ENCODE measurements around the gene NUP107. TPM values are rescaled to one million over a fixed set of nuclear protein-coding genes. Genes with fewer than 3 reads are reported as not detected.

Gene NUP107
- total RNA-seq, 1 experiment from 2014 or later: 99.0 TPM

DNA sequence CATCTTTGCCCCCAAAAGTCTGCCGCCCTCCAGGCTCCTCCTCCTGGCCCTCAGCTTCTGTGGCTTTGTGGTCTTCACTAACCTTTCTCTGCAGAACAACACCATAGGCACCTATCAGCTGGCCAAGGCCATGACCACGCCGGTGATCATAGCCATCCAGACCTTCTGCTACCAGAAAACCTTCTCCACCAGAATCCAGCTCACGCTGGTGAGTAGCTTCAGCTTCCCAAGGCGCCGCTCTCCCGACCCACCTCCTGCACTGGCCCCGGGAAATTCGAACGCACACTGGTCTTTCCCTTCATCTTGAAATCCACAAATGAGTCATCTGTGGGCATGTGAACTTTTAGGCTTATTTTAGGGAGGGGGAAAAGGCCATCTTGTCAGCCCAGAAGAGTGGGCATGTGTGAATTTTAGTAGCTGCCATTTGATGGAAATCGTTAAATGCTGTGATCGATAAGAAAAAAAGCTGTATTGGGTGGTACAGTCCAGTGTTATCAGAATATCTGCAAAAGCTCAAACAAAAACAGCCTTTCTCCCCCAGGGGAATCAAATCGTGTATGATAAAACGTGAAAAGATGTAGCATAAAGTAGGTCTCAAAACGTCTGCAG, 59.9 kb downstream of the NUP107 start:
- ChIA-PET CTCF (interaction anchor here (1.1 kb wide), 1 partner anchor 61 kb away, joined by 3 read pairs; the partner anchor contains the start of gene MDM2), RAD21 (ENCODE audit: low non-redundant PET in 1 of 2, low total read pairs in 2 of 2, uncharacterized antibody in 2 of 2, unreplicated experiment in 2 of 2) (interaction anchor here in 1 of 2 experiments (0.8 to 1.6 kb wide), 2 partner anchors 62 to 83 kb away, joined by 3 to 5 read pairs; partner anchors contain the start of gene MDM2), POLR2A (interaction anchor here (1.3 to 1.5 kb wide), 2 partner anchors 60 to 62 kb away, joined by 3 to 4 read pairs; partner anchors contain the start of gene NUP107)
- peaks cover 0 to 11% of the 10 kb centered on the region in 2 experiments; a peak in 1 of 4 replicates for H3K4me1 ChIP-seq (ENCODE audit: control insufficient read depth in 1 of 2, insufficient read depth in 2 of 2, low read length in 2 of 2)
- intact Hi-C loops (cut with micrococcal nuclease): loop anchor here (1.0 to 10.0 kb wide), 2 partner anchors 62 to 392 kb away; partner anchors contain the start of gene MDM2
- no peak for DNase-seq (ENCODE audit: low read depth, low spot score)
- H3K4me3 ChIP-seq (replicated peaks in 1 of 2; ENCODE audit: low read depth in 1 of 2, low read length in 2 of 2): peak overlapping the region; percentile 68 to 87
- H3K9ac ChIP-seq (ENCODE audit: low read length): peak overlapping the region; percentile 80
- ATAC-seq: peak; percentile 56
- H3K79me2 ChIP-seq (ENCODE audit: insufficient read depth, low read length): peaks cover 12% of the 10 kb centered on the region
- no peaks in the 10 kb centered on the region for H3K9me2 ChIP-seq (ENCODE audit: insufficient read depth)
- peak overlapping the region; percentile 65 for H3K27ac ChIP-seq (ENCODE audit: low read depth, low read length)
- no TSS peak for BruUV-seq (replicated peaks)
- no peaks in the 10 kb centered on the region for H3K9me3 ChIP-seq (ENCODE audit: control insufficient read depth in 1 of 2, insufficient read depth in 1 of 2, low read depth in 1 of 2, low read length in 2 of 2)
- peaks cover 6 to 15% of the 10 kb centered on the region in 2 experiments; a peak in 2 of 4 replicates for H3K36me3 ChIP-seq (ENCODE audit: control insufficient read depth in 1 of 2, insufficient read depth in 2 of 2, low read length in 2 of 2)
- H2AFZ ChIP-seq (ENCODE audit: low read depth, low read length, poor library complexity, severe bottlenecking): no peak overlapping the region
- no peak for TF ChIP-seq SP1 (IDR thresholded peaks at IDR 0.05; ENCODE audit: low read depth)
- TF ChIP-seq, protein P1, sequence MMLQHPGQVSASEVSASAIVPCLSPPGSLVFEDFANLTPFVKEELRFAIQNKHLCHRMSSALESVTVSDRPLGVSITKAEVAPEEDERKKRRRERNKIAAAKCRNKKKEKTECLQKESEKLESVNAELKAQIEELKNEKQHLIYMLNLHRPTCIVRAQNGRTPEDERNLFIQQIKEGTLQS (IDR thresholded peaks at IDR 0.05): no peak
- no peak for TF ChIP-seq JUND (IDR thresholded peaks at IDR 0.05)
- no peak for TF ChIP-seq CTCF (IDR thresholded peaks at IDR 0.05 in 2 of 3, conservative IDR thresholded peaks at IDR 0.05 in 1 of 3; ENCODE audit: borderline replicate concordance in 1 of 3, insufficient read depth in 1 of 3, low read depth in 2 of 3, low read length in 2 of 3)
- TF ChIP-seq ZFX (IDR thresholded peaks at IDR 0.05): no peak
- no peak for TF ChIP-seq TCF7L2 (IDR thresholded peaks at IDR 0.05; ENCODE audit: borderline replicate concordance, extremely low read depth, insufficient read depth, insufficient read length)
- TF ChIP-seq POLR2AphosphoS5 (IDR thresholded peaks at IDR 0.05; ENCODE audit: low read depth, low read length): no peak
- TF ChIP-seq RAD21 (IDR thresholded peaks at IDR 0.05; ENCODE audit: low read depth): no peak
- no peak for TF ChIP-seq SRF (IDR thresholded peaks at IDR 0.05; ENCODE audit: low read depth)
- TF ChIP-seq CEBPB (IDR thresholded peaks at IDR 0.05; ENCODE audit: low read depth): no peak
- TF ChIP-seq ELF1 (IDR thresholded peaks at IDR 0.05; ENCODE audit: borderline replicate concordance, low read depth): no peak
- no peaks in the 10 kb centered on the region for H4K20me1 ChIP-seq (ENCODE audit: insufficient read depth)
- H3K4me2 ChIP-seq (ENCODE audit: low read length): peak overlapping the region; percentile 85
- no peaks in the 10 kb centered on the region for H3K27me3 ChIP-seq (ENCODE audit: insufficient read depth, low read length)
